ENCODE results near the gene NPL. TPM values are rescaled to one million over a fixed set of nuclear protein-coding genes. Genes with fewer than 3 reads are reported as not detected.

Gene NPL
- polyA plus RNA-seq, 1 of the 3 experiments (the other 2 are of a cell fraction) = 1.5 TPM

DNA sequence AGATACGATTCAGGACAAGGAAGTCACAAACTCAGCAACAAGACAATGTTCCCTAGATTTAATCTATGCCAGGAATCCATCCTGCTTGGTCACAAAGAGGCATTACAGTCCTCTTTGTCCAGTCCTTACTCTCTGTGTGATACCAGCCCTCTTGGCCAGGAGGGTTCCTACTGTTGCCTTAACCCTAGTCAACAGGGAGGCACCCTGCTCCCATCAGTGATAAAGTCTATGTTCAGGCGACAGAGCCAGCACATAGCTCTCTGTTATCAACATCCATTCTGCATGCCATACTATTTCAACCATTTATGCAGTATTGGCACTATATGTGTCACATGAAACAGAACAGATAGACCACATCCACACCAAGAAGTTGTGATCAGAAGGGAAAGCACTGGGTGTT lies 4.4 kb upstream of the NPL start:
- TF ChIP-seq EP300 (IDR thresholded peaks at IDR 0.05; ENCODE audit: borderline replicate concordance in 1 of 2, low read depth in 1 of 2, low read length in 1 of 2) = no peak
- TF ChIP-seq USF2 (IDR thresholded peaks at IDR 0.05; ENCODE audit: borderline replicate concordance, low read depth, low read length) = no peak
- TF ChIP-seq TCF12 (IDR thresholded peaks at IDR 0.05) = no peak
- TF ChIP-seq ELF1 (IDR thresholded peaks at IDR 0.05) = no peak
- TF ChIP-seq YY1 (IDR thresholded peaks at IDR 0.05; ENCODE audit: low read depth) = no peak
- no peak for TF ChIP-seq RCOR1 (IDR thresholded peaks at IDR 0.05; ENCODE audit: low read length)
- TF ChIP-seq TAF1 (IDR thresholded peaks at IDR 0.05; ENCODE audit: borderline replicate concordance, low read depth, low read length) = no peak
- no peak for TF ChIP-seq RXRA (IDR thresholded peaks at IDR 0.05; ENCODE audit: borderline replicate concordance, low read depth)
- H3K27ac ChIP-seq (ENCODE audit: low read depth in 2 of 2, low read length in 1 of 2) = no peak overlapping the region
- no peaks in the 10 kb centered on the region for H3K79me2 ChIP-seq (ENCODE audit: insufficient read depth)
- H3K9me2 ChIP-seq = no peaks in the 10 kb centered on the region
- H3K4me1 ChIP-seq (ENCODE audit: control insufficient read depth in 1 of 2, insufficient read depth in 2 of 2, low read depth in 1 of 2, low read length in 1 of 2) = peaks cover 5 to 20% of the 10 kb centered on the region in 2 experiments; a peak in 2 of 4 replicates
- no peaks in the 10 kb centered on the region for H4K20me1 ChIP-seq (ENCODE audit: insufficient read depth)
- POLR2A ChIA-PET = no interaction called here
- H3K4me2 ChIP-seq = no peak overlapping the region
- H3F3A ChIP-seq (replicated peaks; ENCODE audit: insufficient read depth) = peaks cover 4% of the 10 kb centered on the region
- no peak overlapping the region for H3K4me3 ChIP-seq (ENCODE audit: low read depth in 2 of 2, low read length in 1 of 2)
- WGBS (ENCODE audit: low lambda C conversion rate) = 70% methylated on average over 2 of the region's 2 CpGs
- H3K9ac ChIP-seq = no peak overlapping the region
- no peak for DNase-seq
- H3K27me3 ChIP-seq (ENCODE audit: insufficient read depth) = peaks cover 19% of the 10 kb centered on the region; the same call in 1 of the 2 replicates
- CTCF ChIA-PET = interaction anchor here (0.6 to 12.5 kb wide), 41 partner anchors 8 to 705 kb away, joined by 3 to 829 read pairs (median 5); partner anchors contain the start of genes RGS16 and RNASEL
- no peaks in the 10 kb centered on the region for H3K9me3 ChIP-seq
- no peaks in the 10 kb centered on the region for H3K36me3 ChIP-seq (replicated peaks in 1 of 2; ENCODE audit: control insufficient read depth in 1 of 2, insufficient read depth in 2 of 2, low read length in 1 of 2)
- H2AFZ ChIP-seq (ENCODE audit: low read depth) = no peak overlapping the region

DNA sequence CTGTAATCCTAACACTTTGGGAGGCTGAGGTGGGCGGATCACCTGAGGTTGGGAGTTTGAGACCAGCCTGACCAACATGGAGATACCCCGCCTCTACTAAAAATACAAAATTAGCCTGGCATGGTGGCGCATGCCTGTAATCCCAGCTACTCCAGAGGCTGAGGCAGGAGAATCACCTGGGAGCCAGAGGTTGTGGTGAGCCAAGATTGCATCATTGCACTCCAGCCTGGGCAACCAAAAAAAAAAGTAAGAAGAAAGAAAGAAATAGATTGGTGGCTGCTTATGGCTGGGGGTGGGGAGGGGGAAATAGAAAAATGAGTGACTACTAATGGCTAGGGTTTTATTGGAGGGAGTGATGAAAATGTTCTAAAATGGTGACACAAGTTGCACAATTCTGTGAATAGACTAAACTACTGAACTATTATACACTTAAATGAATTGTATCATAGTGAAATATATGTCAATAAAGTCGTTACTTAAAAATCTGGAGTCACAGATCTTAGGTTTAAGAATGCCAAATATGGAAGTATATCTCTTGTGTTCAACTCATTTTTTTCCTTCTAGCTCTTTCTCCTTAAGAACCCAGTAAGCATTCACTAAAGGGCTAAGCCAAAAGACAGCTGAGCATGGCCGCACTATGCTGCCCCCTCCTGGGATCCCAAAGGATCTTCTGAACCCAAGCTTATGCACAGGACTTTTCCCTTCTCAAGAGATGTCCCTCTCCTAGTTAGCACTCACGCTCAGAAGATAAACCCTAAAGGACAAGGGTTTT lies 3.2 kb upstream of the NPL start:
- Histone ChIP-seq H3K36me3 (replicated peaks in 1 of 2; ENCODE audit: control insufficient read depth in 1 of 2, insufficient read depth in 2 of 2, low read length in 1 of 2) (no peaks in the 10 kb centered on the region), H3K4me2 (no peak overlapping the region), H3K9me2 (no peaks in the 10 kb centered on the region), H3K79me2 (ENCODE audit: insufficient read depth) (no peaks in the 10 kb centered on the region), H3K27ac (ENCODE audit: low read depth in 2 of 2, low read length in 1 of 2) (no peak overlapping the region), H3F3A (replicated peaks; ENCODE audit: insufficient read depth) (peaks cover 4% of the 10 kb centered on the region), H4K20me1 (ENCODE audit: insufficient read depth) (no peaks in the 10 kb centered on the region), H3K4me1 (ENCODE audit: control insufficient read depth in 1 of 2, insufficient read depth in 2 of 2, low read depth in 1 of 2, low read length in 1 of 2) (peaks cover 5 to 20% of the 10 kb centered on the region in 2 experiments; a peak in 2 of 4 replicates), H2AFZ (ENCODE audit: low read depth) (no peak overlapping the region), H3K27me3 (ENCODE audit: insufficient read depth) (peaks cover 23% of the 10 kb centered on the region; the same call in 1 of the 2 replicates), H3K9me3 (no peaks in the 10 kb centered on the region), H3K4me3 (ENCODE audit: low read depth in 2 of 2, low read length in 1 of 2) (peak overlapping the region in 1 of 2 experiments; percentile 42; a peak in 1 of 4 replicates), H3K9ac (no peak overlapping the region)
- ChIA-PET CTCF (interaction anchor here (0.6 to 12.5 kb wide), 26 partner anchors 10 to 390 kb away, joined by 3 to 829 read pairs (median 4); partner anchors contain the start of genes RGS16 and RNASEL), POLR2A (interaction anchor here (0.9 to 1.1 kb wide), 2 partner anchors 182 to 187 kb away, joined by 3 read pairs; partner anchors contain the start of gene RGS16)
- peak; percentile 61 for DNase-seq
- WGBS (ENCODE audit: low lambda C conversion rate) = 70% methylated on average over 6 of the region's 6 CpGs
- TF ChIP-seq USF2 (IDR thresholded peaks at IDR 0.05; ENCODE audit: borderline replicate concordance, low read depth, low read length) (no peak), EP300 (IDR thresholded peaks at IDR 0.05; ENCODE audit: borderline replicate concordance in 1 of 2, low read depth in 1 of 2, low read length in 1 of 2) (no peak), IRF3 (IDR thresholded peaks at IDR 0.05; ENCODE audit: low read depth, low read length) (no peak), POLR2AphosphoS5 (IDR thresholded peaks at IDR 0.05; ENCODE audit: low read depth, low read length) (no peak), RAD21 (IDR thresholded peaks at IDR 0.05; ENCODE audit: low read length) (peak; percentile 69), SMC3 (IDR thresholded peaks at IDR 0.05; ENCODE audit: low read depth, low read length) (peak; percentile 67), GATA2 (CRISPR knock-in tag; IDR thresholded peaks at IDR 0.05) (no peak)
- TF ChIP-seq, protein P1, sequence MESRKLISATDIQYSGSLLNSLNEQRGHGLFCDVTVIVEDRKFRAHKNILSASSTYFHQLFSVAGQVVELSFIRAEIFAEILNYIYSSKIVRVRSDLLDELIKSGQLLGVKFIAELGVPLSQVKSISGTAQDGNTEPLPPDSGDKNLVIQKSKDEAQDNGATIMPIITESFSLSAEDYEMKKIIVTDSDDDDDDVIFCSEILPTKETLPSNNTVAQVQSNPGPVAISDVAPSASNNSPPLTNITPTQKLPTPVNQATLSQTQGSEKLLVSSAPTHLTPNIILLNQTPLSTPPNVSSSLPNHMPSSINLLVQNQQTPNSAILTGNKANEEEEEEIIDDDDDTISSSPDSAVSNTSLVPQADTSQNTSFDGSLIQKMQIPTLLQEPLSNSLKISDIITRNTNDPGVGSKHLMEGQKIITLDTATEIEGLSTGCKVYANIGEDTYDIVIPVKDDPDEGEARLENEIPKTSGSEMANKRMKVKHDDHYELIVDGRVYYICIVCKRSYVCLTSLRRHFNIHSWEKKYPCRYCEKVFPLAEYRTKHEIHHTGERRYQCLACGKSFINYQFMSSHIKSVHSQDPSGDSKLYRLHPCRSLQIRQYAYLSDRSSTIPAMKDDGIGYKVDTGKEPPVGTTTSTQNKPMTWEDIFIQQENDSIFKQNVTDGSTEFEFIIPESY (IDR thresholded peaks at IDR 0.05; ENCODE audit: borderline replicate concordance, low read depth) = no peak
- TF ChIP-seq, protein P2, sequence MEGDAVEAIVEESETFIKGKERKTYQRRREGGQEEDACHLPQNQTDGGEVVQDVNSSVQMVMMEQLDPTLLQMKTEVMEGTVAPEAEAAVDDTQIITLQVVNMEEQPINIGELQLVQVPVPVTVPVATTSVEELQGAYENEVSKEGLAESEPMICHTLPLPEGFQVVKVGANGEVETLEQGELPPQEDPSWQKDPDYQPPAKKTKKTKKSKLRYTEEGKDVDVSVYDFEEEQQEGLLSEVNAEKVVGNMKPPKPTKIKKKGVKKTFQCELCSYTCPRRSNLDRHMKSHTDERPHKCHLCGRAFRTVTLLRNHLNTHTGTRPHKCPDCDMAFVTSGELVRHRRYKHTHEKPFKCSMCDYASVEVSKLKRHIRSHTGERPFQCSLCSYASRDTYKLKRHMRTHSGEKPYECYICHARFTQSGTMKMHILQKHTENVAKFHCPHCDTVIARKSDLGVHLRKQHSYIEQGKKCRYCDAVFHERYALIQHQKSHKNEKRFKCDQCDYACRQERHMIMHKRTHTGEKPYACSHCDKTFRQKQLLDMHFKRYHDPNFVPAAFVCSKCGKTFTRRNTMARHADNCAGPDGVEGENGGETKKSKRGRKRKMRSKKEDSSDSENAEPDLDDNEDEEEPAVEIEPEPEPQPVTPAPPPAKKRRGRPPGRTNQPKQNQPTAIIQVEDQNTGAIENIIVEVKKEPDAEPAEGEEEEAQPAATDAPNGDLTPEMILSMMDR (IDR thresholded peaks at IDR 0.05) = peak; percentile 74
